G401 (cell line): ENCODE data around the gene PIP4K2A. TPM values are rescaled to one million over a fixed set of nuclear protein-coding genes. Genes with fewer than 3 reads are reported as not detected.
"Not testable (repeated sequence)": the region's sequence is repeated elsewhere in the genome, so short reads cannot be mapped to it uniquely, and the experiment has no call there.

ENCODE experiments used
- DNase-seq: peaks from one replicate; pipeline ENCODE4 v3.0.0-alpha.2; 2015; ENCODE audit warnings: low spot score
- in situ Hi-C: cut with HindIII; loops from 2 replicates; pipeline ENCODE4 v1.10.0; 2016; ENCODE audit warnings: low sequenced_read_pairs, mixed read lengths
- total RNA-seq: library from RNA; depleted of rRNA; stranded (reverse); fragments of >200 nt; shearing (Covaris generic); gene quantifications from 2 replicates; pipeline ENCODE4 v1.2.3, GENCODE V29; 2014; rRNA removed

PIP4K2A gene
- total RNA-seq = 39.2 and 83.4 TPM in 2 replicates

- DNase-seq = peak; percentile 42
Measured at GRCh38 chr10:22714479-22715289, at the start of gene PIP4K2A. Gene PIP4K2A (minus strand): TSS chr10:22714578. CDS start chr10:22714326, 252 bp downstream.

DNA sequence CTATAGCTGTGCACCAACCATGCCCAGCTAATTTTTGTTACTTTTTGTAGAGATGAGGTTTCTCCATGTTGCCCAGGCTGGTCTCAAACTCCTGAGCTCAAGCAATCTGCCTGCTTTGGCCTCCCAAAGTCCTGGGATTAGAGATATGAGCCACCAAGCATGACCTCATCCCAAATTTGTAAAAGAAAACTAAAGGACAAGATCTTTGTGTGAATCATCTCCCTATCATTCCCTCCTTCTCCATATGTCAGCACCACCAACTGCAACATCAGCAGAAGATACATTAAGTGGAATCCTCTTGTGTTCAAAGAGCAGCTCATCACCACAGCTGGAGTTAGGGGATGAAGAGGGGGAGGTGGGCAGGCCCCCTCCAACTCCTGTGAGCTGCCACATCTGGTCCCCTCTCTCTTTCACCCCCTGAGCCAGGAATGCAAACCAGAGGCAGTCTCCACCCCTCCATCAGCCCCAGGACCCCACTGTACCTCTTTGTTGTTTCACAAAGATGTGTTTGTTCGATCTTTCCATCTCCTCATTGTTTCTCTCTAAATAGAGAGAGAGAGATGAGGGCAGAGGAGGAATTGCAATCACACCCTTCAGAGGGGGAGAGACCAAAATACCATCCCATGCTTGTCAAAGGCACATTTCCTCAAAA, 47.3 kb upstream of the PIP4K2A start:
- in situ Hi-C loops = no loop called here
- no peak for DNase-seq

More at GRCh38 chr10:22714479-22715289, at the start of gene PIP4K2A:
- in situ Hi-C loops = no loop called here

GRCh38 chr10:22760025-22760424, 45.6 kb upstream of the PIP4K2A start:
- no peak for DNase-seq
- in situ Hi-C loops = no loop called here

DNA sequence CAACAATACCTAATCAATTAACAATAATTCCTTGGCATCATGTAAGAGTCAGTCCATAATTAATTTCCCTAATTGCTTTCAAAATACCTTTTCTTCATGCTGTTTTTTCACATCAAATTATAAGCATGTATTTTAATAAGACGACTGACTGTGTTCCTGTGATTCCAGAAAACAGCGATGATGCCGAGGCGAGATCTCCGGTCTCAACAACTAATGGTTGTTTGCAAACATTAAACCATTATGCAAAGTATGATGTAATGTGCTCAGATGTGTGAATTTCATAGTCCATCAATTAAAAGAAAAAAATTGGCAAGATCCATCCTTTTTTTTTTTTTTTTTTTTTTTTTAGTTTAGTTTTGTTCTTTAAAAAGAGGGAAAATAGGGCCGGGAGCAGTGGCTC, 44.5 kb upstream of the PIP4K2A start:
- no peak for DNase-seq
- in situ Hi-C loops = no loop called here

GRCh38 chr10:22754296-22754695, 39.9 kb upstream of the PIP4K2A start:
- no peak for DNase-seq
- in situ Hi-C loops = no loop called here

DNA sequence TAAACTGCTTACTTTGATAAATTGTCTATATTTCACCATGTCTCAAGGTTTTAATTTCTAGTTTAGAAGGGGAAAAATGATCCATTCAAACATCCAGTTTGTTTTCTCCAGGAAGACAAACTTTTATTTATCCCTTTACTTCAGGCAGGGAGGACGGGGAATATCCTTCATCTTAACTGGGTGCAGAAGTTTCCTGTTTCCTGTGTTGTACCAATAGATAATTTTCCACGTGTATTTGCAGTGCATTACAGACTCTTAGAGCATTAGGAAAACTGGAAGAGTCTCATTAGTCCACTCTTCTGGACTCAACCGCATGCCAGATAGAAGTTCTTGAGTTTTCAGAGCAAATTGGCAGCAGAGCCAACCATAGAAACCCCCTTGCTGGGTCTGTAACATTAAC, 39.4 kb upstream of the PIP4K2A start:
- DNase-seq = no peak
- in situ Hi-C loops = no loop called here

- no peak for DNase-seq
- in situ Hi-C loops = no loop called here
Measured at GRCh38 chr10:22752272-22752889, 38.0 kb upstream of the PIP4K2A start.

DNA sequence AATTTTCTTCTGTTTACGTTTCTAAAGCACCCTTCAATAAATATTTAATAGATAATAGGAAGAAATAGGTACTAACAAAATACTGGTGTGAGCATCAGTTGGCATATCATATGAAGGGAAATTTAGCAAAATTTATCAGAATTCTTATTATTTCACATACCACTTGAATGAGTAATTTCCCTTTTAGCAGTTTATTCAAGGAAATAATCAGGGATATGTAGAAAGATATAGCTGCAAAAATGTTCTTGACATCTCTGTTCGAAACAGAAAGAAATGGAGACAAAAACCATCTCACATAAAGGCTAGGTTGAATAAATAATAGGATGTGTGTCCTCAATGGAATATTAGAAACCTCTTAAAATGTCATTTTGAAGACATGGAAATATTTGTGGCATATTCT, 35.8 kb upstream of the PIP4K2A start:
- in situ Hi-C loops = no loop called here
- DNase-seq = no peak

GRCh38 chr10:22744858-22745257, 30.5 kb upstream of the PIP4K2A start:
- DNase-seq, in situ Hi-C loops: not testable (repeated sequence)

DNA sequence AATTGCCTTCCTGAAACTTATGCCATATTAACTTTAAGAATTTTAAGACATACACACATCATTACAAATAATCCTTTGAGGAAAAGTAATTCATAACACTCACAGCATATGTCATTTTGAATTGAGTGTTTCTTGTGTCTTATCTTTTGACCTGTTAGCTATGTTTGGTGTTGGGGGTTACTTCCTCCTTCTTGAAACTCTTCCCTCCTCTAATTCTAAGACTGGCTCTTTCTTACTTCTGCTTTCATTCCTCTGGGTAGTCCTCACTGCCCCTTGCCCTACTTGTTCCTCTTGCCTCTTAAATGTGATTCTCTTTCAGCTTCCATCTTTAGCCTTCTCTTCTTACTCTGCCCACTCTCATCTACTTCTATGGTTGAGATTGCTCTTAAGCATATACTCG, 28.3 kb upstream of the PIP4K2A start:
- in situ Hi-C loops = no loop called here
- no peak for DNase-seq

- in situ Hi-C loops, DNase-seq: not testable (repeated sequence)
Measured at GRCh38 chr10:22741631-22742030, 27.3 kb upstream of the PIP4K2A start.

GRCh38 chr10:22740180-22740579, 25.8 kb upstream of the PIP4K2A start:
- in situ Hi-C loops = no loop called here
- no peak for DNase-seq

DNA sequence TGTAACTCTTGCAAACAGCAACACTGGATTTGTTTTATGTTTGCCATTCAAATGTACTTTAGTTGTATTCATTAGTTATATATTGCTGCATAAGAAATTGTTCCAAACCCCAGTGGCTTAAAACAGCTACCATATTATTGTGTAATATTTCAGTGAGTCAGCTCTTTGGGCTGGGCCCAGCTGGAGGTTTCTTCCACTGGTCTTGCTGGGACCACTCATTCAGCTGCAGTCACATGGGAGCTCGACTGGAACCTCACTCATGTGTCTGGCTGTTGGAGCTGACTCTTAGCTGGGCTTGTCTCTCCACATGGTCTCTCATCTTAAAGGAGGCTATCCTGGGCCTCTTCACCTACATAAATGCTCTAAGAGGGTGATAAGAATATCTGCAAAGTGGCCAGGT, 23.2 kb upstream of the PIP4K2A start:
- DNase-seq = no peak
- in situ Hi-C loops = no loop called here

- DNase-seq = no peak
- in situ Hi-C loops = no loop called here
Measured at GRCh38 chr10:22736134-22736533, 21.8 kb upstream of the PIP4K2A start.

DNA sequence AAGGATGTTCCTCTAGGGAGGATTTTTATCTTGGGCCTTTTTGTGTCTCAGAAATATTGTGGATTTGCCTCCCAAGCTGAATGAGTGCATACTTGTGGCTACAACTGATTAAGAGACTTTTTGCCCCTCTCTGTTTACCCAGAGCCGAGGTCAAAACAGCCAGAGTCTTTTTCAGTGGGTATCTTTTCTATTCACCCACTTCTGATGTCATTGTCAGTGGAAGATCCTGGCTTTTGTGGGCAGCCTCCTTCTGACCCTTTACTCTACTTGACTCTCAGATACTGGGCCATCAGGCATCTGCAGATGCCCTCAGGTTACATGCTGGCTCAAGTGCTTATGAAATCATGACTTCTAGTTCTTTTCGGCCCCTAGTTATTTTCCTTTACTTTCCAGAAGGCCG, 19.6 kb upstream of the PIP4K2A start:
- in situ Hi-C loops = no loop called here
- DNase-seq = no peak

DNA sequence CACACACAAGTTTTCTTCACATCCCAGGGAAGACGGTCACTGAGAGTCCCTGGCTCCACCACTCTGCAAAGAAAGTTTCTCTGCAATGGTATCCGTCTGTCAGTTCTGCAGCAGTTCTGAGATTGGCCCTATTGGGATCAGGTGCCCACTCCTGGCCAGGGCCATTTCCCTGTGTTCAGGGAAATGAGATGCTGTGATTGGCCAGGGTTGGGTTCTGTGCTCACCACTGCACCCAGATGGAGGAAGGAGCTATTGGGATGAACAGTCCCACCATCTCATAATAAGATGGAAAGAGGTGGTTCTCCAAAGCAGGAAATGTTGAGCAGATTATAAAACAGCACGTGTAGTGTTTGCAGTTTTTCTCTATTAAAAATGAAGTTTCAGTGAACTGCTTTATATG, 13.3 kb upstream of the PIP4K2A start:
- DNase-seq = no peak
- in situ Hi-C loops = no loop called here

DNA sequence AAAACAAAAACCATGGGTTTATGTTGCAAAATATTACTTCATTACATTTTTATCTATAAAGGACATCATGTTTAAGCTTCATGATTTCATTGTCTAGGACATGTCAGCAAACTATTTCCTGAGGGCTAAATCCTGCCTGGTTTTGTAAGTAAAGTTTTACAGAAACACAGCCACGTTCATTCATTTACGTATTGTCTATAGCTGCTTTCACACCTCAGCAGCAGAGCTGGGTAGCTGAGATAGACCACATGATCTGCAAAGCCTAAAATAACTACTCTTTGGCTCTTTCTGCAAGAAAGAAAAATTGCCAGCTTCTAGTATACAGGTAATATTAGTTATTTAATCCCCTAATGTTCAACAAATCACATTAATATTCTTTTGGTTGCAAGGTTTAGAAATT, 12.7 kb upstream of the PIP4K2A start:
- no peak for DNase-seq
- in situ Hi-C loops = no loop called here

GRCh38 chr10:22724773-22725172, 10.4 kb upstream of the PIP4K2A start:
- no peak for DNase-seq
- in situ Hi-C loops = no loop called here

- in situ Hi-C loops = no loop called here
- DNase-seq = no peak
Measured at GRCh38 chr10:22723783-22724182, 9.4 kb upstream of the PIP4K2A start.

- in situ Hi-C loops = no loop called here
Measured at GRCh38 chr10:22723343-22723779, 9.0 kb upstream of the PIP4K2A start.

More at GRCh38 chr10:22723343-22723779, 9.0 kb upstream of the PIP4K2A start:
- no peak for DNase-seq
